Vagina (tissue), 2 donors: ENCODE measurements around the gene SPOCK1. TPM values are rescaled to one million over a fixed set of nuclear protein-coding genes. Genes with fewer than 3 reads are reported as not detected.

Experiments used
- DNase-seq, 2 donors: peaks; one replicate each; pipeline ENCODE4 v3.0.0-alpha.2; 2017; ENCODE audit errors: extremely low spot score in 2 of 2
- H3K27ac ChIP-seq: fragments of 200-600 bp; sonication (generic); one replicate; pipeline ENCODE4 v1.5.1; 2019
- H3K27me3 ChIP-seq: fragments of 200-600 bp; sonication (generic); one replicate; pipeline ENCODE4 v1.5.1; 2019
- H3K36me3 ChIP-seq, 2 donors: fragments of 200-600 bp; sonication (generic); one replicate each; pipeline ENCODE4 v1.5.1; 2017 to 2019
- H3K4me1 ChIP-seq: fragments of 200-600 bp; sonication (generic); one replicate; pipeline ENCODE4 v1.5.1; 2019
- H3K4me3 ChIP-seq, 2 donors: fragments of 200-600 bp; sonication (generic); 1 replicate in 1 of 2; 2 replicates in 1 of 2; pipeline ENCODE4 v1.5.1; 2016 to 2019
- H3K9me3 ChIP-seq: fragments of 200-600 bp; sonication (generic); one replicate; pipeline ENCODE4 v1.5.1; 2019
- CTCF ChIP-seq, 3 experiments: fragments of 450-650 bp in 2 of 3; fragments of 200-600 bp in 1 of 3; sonication (generic) in 1 of 3; IDR thresholded peaks; one replicate each; pipeline ENCODE4 v1.5.1; 2017 to 2019; ENCODE audit warnings: antibody characterized with exemption in 3 of 3, mild to moderate bottlenecking in 2 of 3, moderate library complexity in 2 of 3
- POLR2A ChIP-seq, 2 donors: fragments of 450-650 bp; IDR thresholded peaks; one replicate each; pipeline ENCODE4 v1.6.1; 2017; ENCODE audit warnings: antibody characterized with exemption in 2 of 2, mild to moderate bottlenecking in 2 of 2, moderate library complexity in 2 of 2
- POLR2AphosphoS5 ChIP-seq, 2 donors: sonication (generic); formaldehyde crosslinking; IDR thresholded peaks; one replicate each; pipeline ENCODE4 v1.9.0; 2017; ENCODE audit warnings: antibody characterized with exemption in 2 of 2, mild to moderate bottlenecking in 2 of 2, low read depth in 1 of 2; ENCODE audit not compliant: insufficient read depth in 1 of 2
- intact Hi-C: fragments of 100-400 bp; cut with DNase I; formaldehyde crosslinking; loops from one replicate; pipeline ENCODE4 v1.15.1; 2023
- total RNA-seq: library from RNA; depleted of rRNA; stranded (reverse); fragments of >200 nt; gene quantifications from one replicate; pipeline ENCODE4 v1.2.3, GENCODE V29; 2016

The SPOCK1 gene
- total RNA-seq, 1 donor from 2014 or later, result 70.7 TPM

DNA sequence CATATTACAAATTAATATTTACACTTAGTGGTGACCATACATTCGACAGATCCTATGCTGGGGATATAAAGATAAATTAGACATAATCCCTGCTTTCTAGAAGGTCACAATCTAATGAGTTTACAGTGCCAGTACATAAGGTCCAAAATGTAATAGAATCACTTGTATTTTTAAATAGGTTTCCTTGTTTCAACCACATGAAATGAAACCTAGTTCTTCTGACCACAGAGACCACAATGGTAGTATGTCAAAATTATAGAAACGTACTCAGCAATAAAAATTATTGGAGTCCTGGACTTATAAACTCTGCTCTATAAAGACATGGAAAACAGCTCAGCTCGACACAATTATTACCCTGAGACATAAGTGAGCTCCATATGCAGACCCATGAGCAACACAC lies 444.3 kb downstream of the SPOCK1 start:
- H3K9me3 ChIP-seq, result no peaks in the 10 kb centered on the region
- no peak for TF ChIP-seq CTCF (IDR thresholded peaks at IDR 0.05)
- TF ChIP-seq POLR2A (IDR thresholded peaks at IDR 0.05), result no peak
- TF ChIP-seq POLR2AphosphoS5 (IDR thresholded peaks at IDR 0.05; ENCODE audit: insufficient read depth in 1 of 2, low read depth in 1 of 2), result no peak
- intact Hi-C loops, result no loop called here
- no peaks in the 10 kb centered on the region for H3K27me3 ChIP-seq
- no peak overlapping the region for H3K4me3 ChIP-seq
- no peaks in the 10 kb centered on the region for H3K36me3 ChIP-seq
- H3K27ac ChIP-seq, result no peak overlapping the region
- H3K4me1 ChIP-seq, result no peaks in the 10 kb centered on the region
- DNase-seq, result no peak

DNA sequence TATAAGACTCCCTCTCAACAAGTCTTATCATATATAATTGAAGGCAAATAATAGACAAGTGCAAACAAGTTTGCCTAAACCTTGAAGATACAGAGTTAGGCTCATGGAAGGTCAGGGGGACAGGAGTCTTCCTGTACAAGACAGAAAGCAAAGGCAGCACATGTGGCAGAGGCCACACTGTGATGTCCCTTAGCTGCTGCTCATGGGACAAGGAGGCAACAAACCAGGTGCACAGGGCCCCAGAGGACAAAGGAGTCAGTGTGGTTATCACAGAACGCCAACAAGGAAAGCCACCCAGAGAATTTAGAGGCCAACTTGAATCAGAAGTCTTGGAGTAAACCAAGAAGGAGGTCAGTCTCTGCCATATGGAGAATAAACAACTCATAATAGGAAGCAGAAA lies 444.8 kb downstream of the SPOCK1 start:
- DNase-seq, result no peak

DNA sequence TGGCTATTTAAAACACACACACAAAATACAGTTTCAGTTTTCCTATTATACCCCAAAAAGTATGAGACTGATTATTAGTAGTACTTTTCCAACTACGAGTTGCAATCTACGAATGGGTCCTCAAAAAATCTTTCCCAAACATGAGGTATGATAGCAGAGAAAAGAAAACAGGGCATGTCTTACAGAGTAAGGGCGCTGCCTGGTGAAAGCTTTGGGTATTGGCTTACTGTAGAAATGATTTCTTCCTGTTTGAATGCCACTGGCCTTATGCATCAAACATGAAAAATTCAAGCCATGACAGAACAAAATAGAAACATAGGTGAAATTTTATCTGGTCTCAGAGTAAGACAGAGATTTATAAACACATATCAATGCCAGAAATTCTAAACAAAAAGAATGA lies 448.0 kb downstream of the SPOCK1 start:
- TF ChIP-seq CTCF (IDR thresholded peaks at IDR 0.05) (no peak), POLR2AphosphoS5 (IDR thresholded peaks at IDR 0.05; ENCODE audit: insufficient read depth in 1 of 2, low read depth in 1 of 2) (no peak), POLR2A (IDR thresholded peaks at IDR 0.05) (no peak)
- DNase-seq, result no peak
- H3K36me3 ChIP-seq, result no peaks in the 10 kb centered on the region
- H3K27ac ChIP-seq, result no peak overlapping the region
- H3K4me1 ChIP-seq, result no peaks in the 10 kb centered on the region
- no peaks in the 10 kb centered on the region for H3K27me3 ChIP-seq
- H3K9me3 ChIP-seq, result no peaks in the 10 kb centered on the region
- no peak overlapping the region for H3K4me3 ChIP-seq
- intact Hi-C loops, result no loop called here

More for the DNA sequence above, 444.8 kb downstream of the SPOCK1 start:
- Histone ChIP-seq H3K9me3 (no peaks in the 10 kb centered on the region), H3K4me3 (no peak overlapping the region), H3K4me1 (no peaks in the 10 kb centered on the region), H3K27me3 (no peaks in the 10 kb centered on the region), H3K36me3 (no peaks in the 10 kb centered on the region), H3K27ac (no peak overlapping the region)
- intact Hi-C loops, result no loop called here
- TF ChIP-seq POLR2AphosphoS5 (IDR thresholded peaks at IDR 0.05; ENCODE audit: insufficient read depth in 1 of 2, low read depth in 1 of 2) (no peak), POLR2A (IDR thresholded peaks at IDR 0.05) (no peak), CTCF (IDR thresholded peaks at IDR 0.05) (no peak)

DNA sequence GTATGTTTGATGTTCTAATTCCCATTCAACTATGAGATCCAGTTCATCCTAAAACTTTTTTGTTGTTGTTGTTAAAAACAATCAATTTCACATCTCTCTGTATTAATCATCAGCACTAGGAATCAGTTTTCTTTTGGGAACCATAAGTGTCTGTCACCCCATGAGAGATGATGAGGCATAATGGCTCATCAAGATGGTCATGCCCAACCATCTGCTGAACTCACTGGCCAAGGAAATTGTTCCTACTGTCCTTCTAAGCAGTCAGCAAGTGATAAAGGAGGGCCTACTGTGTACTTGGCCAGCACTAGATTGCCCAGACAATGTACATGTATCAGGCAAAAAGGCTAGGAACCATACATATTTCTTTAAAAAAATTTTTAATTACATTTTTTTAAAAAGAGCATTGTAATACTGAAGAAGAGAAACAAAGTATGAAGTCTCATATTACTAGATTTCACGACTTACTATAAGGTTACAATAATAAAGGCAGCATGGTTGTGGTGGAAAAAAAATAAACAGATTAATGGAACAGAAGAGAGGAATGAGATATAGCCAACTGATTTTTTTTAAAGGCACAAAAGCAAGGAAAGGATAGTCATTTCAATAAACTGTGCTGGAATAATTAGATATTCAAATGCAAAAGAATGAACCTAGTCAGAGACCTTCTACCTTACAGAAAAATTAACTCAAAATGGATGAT lies 458.3 kb downstream of the SPOCK1 start:
- H3K9me3 ChIP-seq, result no peaks in the 10 kb centered on the region
- H3K4me3 ChIP-seq, result no peak overlapping the region
- H3K36me3 ChIP-seq, result no peaks in the 10 kb centered on the region
- H3K4me1 ChIP-seq, result no peaks in the 10 kb centered on the region
- no peaks in the 10 kb centered on the region for H3K27me3 ChIP-seq
- intact Hi-C loops, result no loop called here
- no peak overlapping the region for H3K27ac ChIP-seq
- DNase-seq, result no peak
- TF ChIP-seq POLR2A (IDR thresholded peaks at IDR 0.05), result no peak
- no peak for TF ChIP-seq CTCF (IDR thresholded peaks at IDR 0.05)
- no peak for TF ChIP-seq POLR2AphosphoS5 (IDR thresholded peaks at IDR 0.05; ENCODE audit: insufficient read depth in 1 of 2, low read depth in 1 of 2)

GRCh38 chr5:137040024-137040423 lies 459.1 kb downstream of the SPOCK1 start:
- no peak for DNase-seq
- TF ChIP-seq POLR2A (IDR thresholded peaks at IDR 0.05) (no peak), CTCF (IDR thresholded peaks at IDR 0.05) (no peak), POLR2AphosphoS5 (IDR thresholded peaks at IDR 0.05; ENCODE audit: insufficient read depth in 1 of 2, low read depth in 1 of 2) (no peak)
- no peaks in the 10 kb centered on the region for H3K27me3 ChIP-seq
- no peak overlapping the region for H3K27ac ChIP-seq
- no peaks in the 10 kb centered on the region for H3K36me3 ChIP-seq
- intact Hi-C loops, result no loop called here
- no peaks in the 10 kb centered on the region for H3K9me3 ChIP-seq
- H3K4me1 ChIP-seq, result no peaks in the 10 kb centered on the region
- H3K4me3 ChIP-seq, result no peak overlapping the region
